Smooth muscle cell (in vitro differentiated cells): ENCODE measurements around the gene NCKAP5. TPM values are rescaled to one million over a fixed set of nuclear protein-coding genes. Genes with fewer than 3 reads are reported as not detected.

Experiments used
- DNase-seq: peaks from one replicate; lab custom pipeline; 2025; ENCODE audit not compliant: unreplicated experiment; lab: John Stamatoyannopoulos, UW
- H2AFZ ChIP-seq: fragments of 200-600 bp; sonication (generic); 2 replicates; pipeline ENCODE4 v1.6.0; 2016; ENCODE audit warnings: antibody characterized with exemption, low read depth, mild to moderate bottlenecking
- H3F3A ChIP-seq: fragments of 200-600 bp; sonication (generic); 2 replicates; pipeline ENCODE4 v1.6.0; 2017; ENCODE audit warnings: antibody characterized with exemption, low read depth
- H3K27ac ChIP-seq: fragments of 200-600 bp; sonication (generic); 2 replicates; pipeline ENCODE4 v1.5.1; 2016; ENCODE audit warnings: low read depth, mild to moderate bottlenecking
- H3K27me3 ChIP-seq: fragments of 200-600 bp; sonication (generic); 2 replicates; pipeline ENCODE4 v1.6.1; 2016; ENCODE audit warnings: low read depth, mild to moderate bottlenecking
- H3K36me3 ChIP-seq: fragments of 200-600 bp; sonication (generic); 2 replicates; pipeline ENCODE4 v1.5.1; 2016; ENCODE audit warnings: low read depth
- H3K4me1 ChIP-seq: fragments of 200-600 bp; sonication (generic); 2 replicates; pipeline ENCODE4 v1.5.1; 2016; ENCODE audit warnings: low read depth
- H3K4me2 ChIP-seq: fragments of 200-600 bp; sonication (generic); 2 replicates; pipeline ENCODE4 v1.6.0; 2016; ENCODE audit warnings: mild to moderate bottlenecking
- H3K4me3 ChIP-seq: fragments of 200-600 bp; sonication (generic); 2 replicates; pipeline ENCODE4 v1.5.1; 2016; ENCODE audit warnings: mild to moderate bottlenecking
- H3K79me2 ChIP-seq: fragments of 200-600 bp; sonication (generic); 2 replicates; pipeline ENCODE4 v1.6.0; 2016; ENCODE audit warnings: low read depth, mild to moderate bottlenecking
- H3K9ac ChIP-seq: fragments of 200-600 bp; sonication (generic); 2 replicates; pipeline ENCODE4 v1.6.0; 2016; ENCODE audit warnings: low read depth
- H3K9me3 ChIP-seq: fragments of 200-600 bp; sonication (generic); replicated peaks from 2 replicates; pipeline ENCODE4 v1.5.1; 2016; ENCODE audit warnings: low read depth
- H4K20me1 ChIP-seq: fragments of 200-600 bp; sonication (generic); 2 replicates; pipeline ENCODE4 v1.6.0; 2016; ENCODE audit warnings: low read depth
- CTCF ChIP-seq: fragments of 200-600 bp; sonication (generic); IDR thresholded peaks from 2 replicates; pipeline ENCODE4 v1.5.1; 2017; ENCODE audit warnings: borderline replicate concordance, mild to moderate bottlenecking, antibody characterized with exemption; ENCODE audit not compliant: insufficient read depth, poor library complexity, severe bottlenecking
- WGBS: methylation state at CpG from one replicate; pipeline ENCODE4 v1.1.7; 2016; ENCODE audit warnings: low lambda C conversion rate; 5-methylcytosine and 5-hydroxymethylcytosine counted together
- polyA plus RNA-seq: library from polyadenylated mRNA; unstranded; fragments of >200 nt; fragmentation: Nextera tagmentation; extraction: Ambion mirVana; gene quantifications from 2 replicates; pipeline ENCODE4 v1.2.1, GENCODE V29; 2016
- total RNA-seq: library from RNA; depleted of rRNA; stranded (reverse); fragments of >200 nt; gene quantifications from 2 replicates; pipeline ENCODE4 v1.2.3, GENCODE V29; 2014

Gene NCKAP5
- total and polyA plus RNA-seq, 2 experiments from 2014 or later, result 4.6 to 9.5 TPM

- no peak for TF ChIP-seq CTCF
- Histone ChIP-seq H2AFZ (no peak overlapping the region), H3K27me3 (no peaks in the 10 kb centered on the region), H3K36me3 (no peaks in the 10 kb centered on the region), H3K4me1 (no peaks in the 10 kb centered on the region), H3K9me3 (no peaks in the 10 kb centered on the region), H3K4me3 (no peak overlapping the region), H3K27ac (no peak overlapping the region), H3K79me2 (no peaks in the 10 kb centered on the region), H3K4me2 (no peak overlapping the region), H3F3A (no peaks in the 10 kb centered on the region), H3K9ac (no peak overlapping the region), H4K20me1 (no peaks in the 10 kb centered on the region)
- 84% methylated on average over 3 of the region's 3 CpGs for WGBS
- no peak for DNase-seq
These were observed 263.9 kb downstream of the NCKAP5 start for GRCh38 chr2:133304344-133304743.

- Histone ChIP-seq H2AFZ (no peak overlapping the region), H3F3A (no peaks in the 10 kb centered on the region), H3K4me1 (no peaks in the 10 kb centered on the region), H3K4me3 (no peak overlapping the region), H4K20me1 (no peaks in the 10 kb centered on the region), H3K9me3 (no peaks in the 10 kb centered on the region), H3K4me2 (no peak overlapping the region), H3K27me3 (no peaks in the 10 kb centered on the region), H3K9ac (no peak overlapping the region), H3K36me3 (no peaks in the 10 kb centered on the region), H3K79me2 (no peaks in the 10 kb centered on the region), H3K27ac (no peak overlapping the region)
- DNase-seq, result no peak
- TF ChIP-seq CTCF, result no peak
- 70% methylated on average over 1 of the region's 1 CpG for WGBS
These were observed 265.1 kb downstream of the NCKAP5 start for GRCh38 chr2:133303150-133303549.

GRCh38 chr2:133296401-133296800, 271.9 kb downstream of the NCKAP5 start:
- H3K4me3 ChIP-seq, result no peak overlapping the region
- no peak overlapping the region for H3K4me2 ChIP-seq
- no peak overlapping the region for H3K9ac ChIP-seq
- H3F3A ChIP-seq, result no peaks in the 10 kb centered on the region
- TF ChIP-seq CTCF, result no peak
- no peak overlapping the region for H2AFZ ChIP-seq
- no peaks in the 10 kb centered on the region for H3K27me3 ChIP-seq
- no peaks in the 10 kb centered on the region for H4K20me1 ChIP-seq
- no peaks in the 10 kb centered on the region for H3K4me1 ChIP-seq
- H3K79me2 ChIP-seq, result no peaks in the 10 kb centered on the region
- H3K9me3 ChIP-seq, result no peaks in the 10 kb centered on the region
- H3K27ac ChIP-seq, result no peak overlapping the region
- DNase-seq, result no peak
- H3K36me3 ChIP-seq, result no peaks in the 10 kb centered on the region

GRCh38 chr2:133293544-133294353, 274.5 kb downstream of the NCKAP5 start:
- TF ChIP-seq CTCF, result no peak
- no peaks in the 10 kb centered on the region for H3K27me3 ChIP-seq
- H3K9me3 ChIP-seq, result no peaks in the 10 kb centered on the region
- no peaks in the 10 kb centered on the region for H3K79me2 ChIP-seq
- no peak for DNase-seq
- no peak overlapping the region for H3K4me3 ChIP-seq
- no peaks in the 10 kb centered on the region for H3K4me1 ChIP-seq
- H3K36me3 ChIP-seq, result no peaks in the 10 kb centered on the region
- no peaks in the 10 kb centered on the region for H4K20me1 ChIP-seq
- H3K9ac ChIP-seq, result no peak overlapping the region
- H3K4me2 ChIP-seq, result no peak overlapping the region
- H2AFZ ChIP-seq, result no peak overlapping the region
- H3F3A ChIP-seq, result no peaks in the 10 kb centered on the region
- 88% methylated on average over 7 of the region's 7 CpGs for WGBS
- no peak overlapping the region for H3K27ac ChIP-seq
